Mucosa of descending colon (tissue), 3 donors: ENCODE measurements around the gene IFT27. TPM values are rescaled to one million over a fixed set of nuclear protein-coding genes. Genes with fewer than 3 reads are reported as not detected.

Experiments used
- ATAC-seq: fragments of 200-7000 bp; cut with Tn5 transposase; one replicate; pipeline ENCODE4 v1.9.1; 2020; ENCODE audit warnings: mild to moderate bottlenecking, moderate library complexity
- DNase-seq, 3 donors: peaks; one replicate each; pipeline ENCODE4 v3.0.0-alpha.2; 2020
- H3K36me3 ChIP-seq: fragments of 200-600 bp; one replicate; pipeline ENCODE4 v1.8.0; 2021; ENCODE audit warnings: low read depth, mild to moderate bottlenecking
- H3K4me1 ChIP-seq: fragments of 200-600 bp; one replicate; pipeline ENCODE4 v1.8.0; 2021; ENCODE audit warnings: low read depth, mild to moderate bottlenecking
- H3K4me3 ChIP-seq: fragments of 200-600 bp; one replicate; pipeline ENCODE4 v1.8.0; 2021; ENCODE audit warnings: mild to moderate bottlenecking
- H3K9me3 ChIP-seq: fragments of 200-600 bp; one replicate; pipeline ENCODE4 v1.8.0; 2021; ENCODE audit warnings: mild to moderate bottlenecking
- CTCF ChIP-seq: fragments of 200-600 bp; IDR thresholded peaks from one replicate; pipeline ENCODE4 v1.8.0; 2022; ENCODE audit warnings: antibody characterized with exemption, mild to moderate bottlenecking
- intact Hi-C, 2 donors: fragments of 100-400 bp; cut with DNase I in 1 of 2; cut with micrococcal nuclease in 1 of 2; formaldehyde crosslinking; loops; one replicate each; pipeline versions ENCODE4 v1.11.0 to v1.11.1; 2022; cut with DNase I, micrococcal nuclease
- total RNA-seq, 3 donors: library from RNA; stranded (reverse); fragmentation: NEBNext Ultra II Directional in 2 of 3; extraction: Animal tissue kit (Norgen Biotek cat#: 25700) in 2 of 3; gene quantifications; one replicate each; pipeline versions ENCODE4 v1.2.1 to v1.2.4, GENCODE V29; 2021 to 2023
- donor health status: DM: no; HTN: no; CAD: no; lungs with moderate emphysema.
- donor health status: DM: no; HTN: no; CAD: no.
- donor health status: DM: no; HTN: yes; CAD: no.

IFT27 gene
- total RNA-seq, 3 donors from 2014 or later = 29.0 to 37.2 (median 29.7) TPM

DNA sequence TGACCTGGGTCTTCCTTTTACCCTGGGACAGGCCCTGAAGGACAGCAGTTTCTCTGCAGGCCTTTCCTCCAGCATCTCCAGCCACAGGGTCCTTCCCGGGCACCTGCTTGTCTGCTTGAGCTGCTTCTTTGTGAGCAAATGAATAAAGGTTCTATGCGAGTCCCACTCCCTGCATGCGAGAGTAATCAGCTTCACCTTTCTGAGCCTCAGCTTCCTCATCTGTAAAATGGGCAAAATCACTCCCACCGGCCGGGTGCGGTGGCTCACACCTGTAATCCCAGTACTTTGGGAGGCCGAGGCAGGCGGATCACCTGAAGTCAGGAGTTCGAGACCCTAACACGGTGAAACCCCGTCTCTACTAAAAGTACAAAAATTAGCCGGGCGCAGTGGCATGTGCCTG is 31.1 kb downstream of the IFT27 start:
- no peak for TF ChIP-seq CTCF
- Histone ChIP-seq H3K4me1 (no peaks in the 10 kb centered on the region), H3K36me3 (no peaks in the 10 kb centered on the region), H3K9me3 (no peaks in the 10 kb centered on the region), H3K4me3 (no peak overlapping the region)
- DNase-seq (no peak), ATAC-seq (no peak)
- intact Hi-C loops = no loop called here

- H3K36me3 ChIP-seq = no peaks in the 10 kb centered on the region
- DNase-seq (no peak), ATAC-seq (no peak)
- TF ChIP-seq CTCF = no peak
- no peaks in the 10 kb centered on the region for H3K9me3 ChIP-seq
- no peak overlapping the region for H3K4me3 ChIP-seq
- H3K4me1 ChIP-seq = no peaks in the 10 kb centered on the region
- intact Hi-C loops = no loop called here
Observed at GRCh38 chr22:36744413-36744765, 31.5 kb downstream of the IFT27 start.

DNA sequence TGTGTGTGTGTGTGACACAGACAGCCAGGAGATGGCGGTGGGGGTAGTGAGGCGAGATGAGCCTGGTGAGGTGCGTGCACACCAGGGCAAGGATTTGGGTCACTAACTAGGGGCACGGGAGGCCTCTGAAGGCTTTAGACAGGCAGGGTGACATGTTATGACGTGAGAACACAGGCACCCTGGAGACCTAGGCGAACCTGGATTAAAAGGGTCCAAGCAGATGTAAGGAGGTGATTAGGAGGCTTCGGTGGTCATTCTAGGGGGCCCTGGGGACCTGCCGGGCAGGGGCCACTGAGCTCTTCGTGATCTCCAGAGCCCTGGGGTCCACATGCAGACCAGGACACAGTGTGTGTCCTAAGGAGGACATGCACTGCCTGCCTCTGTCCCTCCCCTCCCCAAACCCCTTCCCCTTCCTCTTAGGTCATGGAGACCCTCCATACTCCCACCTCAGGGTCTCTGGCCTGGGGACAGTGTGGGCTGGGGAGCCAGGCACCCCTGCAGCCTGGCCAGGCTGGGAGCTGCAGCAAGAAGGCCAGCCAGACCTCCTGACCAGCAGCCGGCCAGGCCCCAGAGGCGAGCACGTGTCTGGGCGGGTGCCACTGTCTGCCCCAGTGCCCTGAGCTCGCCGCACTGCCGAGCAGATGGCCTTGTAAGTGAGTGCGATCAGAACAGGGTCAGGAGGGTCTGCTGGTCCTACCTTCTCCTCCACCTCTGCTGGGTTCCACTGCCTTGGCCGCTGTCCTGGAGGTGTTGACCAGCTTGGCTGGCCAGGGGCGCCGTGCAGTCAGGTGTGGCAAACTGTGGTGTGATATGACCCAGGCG is 32.1 kb downstream of the IFT27 start:
- no peaks in the 10 kb centered on the region for H3K36me3 ChIP-seq
- no peak overlapping the region for H3K4me3 ChIP-seq
- H3K4me1 ChIP-seq = no peaks in the 10 kb centered on the region
- no peak for DNase-seq
- no peaks in the 10 kb centered on the region for H3K9me3 ChIP-seq
- ATAC-seq = no peak
- intact Hi-C loops = no loop called here
- no peak for TF ChIP-seq CTCF

DNA sequence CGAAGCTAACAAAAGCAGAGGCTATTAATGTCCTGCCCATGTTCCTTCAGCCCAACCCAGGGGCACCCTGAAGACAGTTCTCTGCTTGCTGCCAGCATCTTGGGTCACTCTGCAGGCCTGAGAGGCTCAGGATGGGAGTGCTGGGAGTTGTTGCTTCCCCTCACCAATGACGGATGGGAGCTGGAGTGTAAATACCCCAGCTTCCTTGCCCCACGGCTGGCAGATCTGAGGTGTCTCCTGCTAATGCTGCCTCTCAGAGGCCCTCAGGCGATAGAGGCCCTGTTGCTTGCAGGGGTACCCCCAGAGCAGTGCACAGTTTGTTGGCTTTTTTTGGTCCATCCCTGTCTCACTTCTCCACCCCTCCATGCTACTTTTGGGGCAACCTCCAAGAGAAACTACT is 32.9 kb downstream of the IFT27 start:
- H3K4me1 ChIP-seq = no peaks in the 10 kb centered on the region

GRCh38 chr22:36741968-36742367 is 34.0 kb downstream of the IFT27 start:
- DNase-seq = no peak
- no peak for ATAC-seq

More for the DNA sequence above, 32.9 kb downstream of the IFT27 start:
- DNase-seq (no peak), ATAC-seq (no peak)
- H3K4me3 ChIP-seq = no peak overlapping the region
- H3K36me3 ChIP-seq = no peaks in the 10 kb centered on the region
- no peak for TF ChIP-seq CTCF
- intact Hi-C loops = no loop called here
- no peaks in the 10 kb centered on the region for H3K9me3 ChIP-seq

More at GRCh38 chr22:36741968-36742367, 34.0 kb downstream of the IFT27 start:
- Histone ChIP-seq H3K4me3 (no peak overlapping the region), H3K4me1 (no peaks in the 10 kb centered on the region), H3K9me3 (no peaks in the 10 kb centered on the region), H3K36me3 (no peaks in the 10 kb centered on the region)
- no peak for TF ChIP-seq CTCF
- intact Hi-C loops = no loop called here
